ENCODE results near the gene SGSM2. TPM values are rescaled to one million over a fixed set of nuclear protein-coding genes. Genes with fewer than 3 reads are reported as not detected.

SGSM2 gene
- total and polyA plus RNA-seq, 8 donors = 43.6 to 116 (median 87.8) TPM

DNA sequence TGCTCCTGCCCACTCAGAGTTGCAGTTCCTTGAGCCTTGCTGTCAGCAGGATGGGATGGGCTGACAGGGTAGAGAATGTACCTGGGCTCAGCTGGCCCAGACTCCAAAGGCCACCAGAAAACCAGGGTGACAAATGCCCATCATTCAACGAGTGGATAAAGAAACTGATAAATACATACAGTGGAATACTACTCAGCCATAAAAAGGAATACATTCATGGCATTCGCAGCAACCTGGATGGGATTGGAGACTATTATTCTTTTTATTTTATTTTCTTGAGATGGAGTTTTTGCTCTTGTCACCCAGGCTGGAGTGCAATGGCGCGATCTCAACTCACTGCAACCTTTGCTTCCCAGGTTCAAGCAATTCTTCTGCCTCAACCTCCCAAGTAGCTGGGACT is 19.9 kb downstream of the SGSM2 start:
- Histone ChIP-seq H3K36me3 (peaks cover 0 to 12% of the 10 kb centered on the region in 2 donors), H3K27me3 (no peaks in the 10 kb centered on the region)
- no peak for ATAC-seq

DNA sequence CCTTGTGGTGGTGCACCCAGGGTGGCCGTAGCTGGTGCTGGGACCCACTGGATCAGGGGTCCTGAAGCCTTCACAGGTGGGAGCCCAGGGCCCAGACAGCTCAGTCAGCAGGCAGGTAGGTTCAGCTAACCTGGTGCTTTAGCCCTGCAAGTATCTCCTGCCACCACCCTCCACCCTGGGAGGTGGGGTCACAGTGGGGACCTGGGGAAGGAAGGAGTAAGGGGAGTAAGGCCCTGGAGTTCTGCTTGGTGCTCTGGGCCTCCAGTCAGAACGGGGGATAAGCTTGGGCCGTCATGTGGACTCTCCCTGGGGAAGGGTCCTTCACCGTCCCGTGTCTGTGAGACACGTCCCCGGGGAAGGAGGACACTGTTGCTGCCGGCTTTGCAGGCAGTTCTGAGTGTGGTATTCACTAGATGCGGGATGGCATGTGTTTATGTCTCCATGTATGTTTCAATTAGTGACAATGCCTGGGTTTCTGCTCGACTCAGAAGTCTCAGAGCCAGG is 20.7 kb downstream of the SGSM2 start:
- H3K9me3 ChIP-seq = no peaks in the 10 kb centered on the region
- H3K4me1 ChIP-seq = peaks cover 0 to 5% of the 10 kb centered on the region in 2 donors
- H3K36me3 ChIP-seq = peaks cover 0 to 19% of the 10 kb centered on the region in 2 donors
- H3K27me3 ChIP-seq = no peaks in the 10 kb centered on the region
- intact Hi-C loops (cut with DNase I) = no loop called here
- TF ChIP-seq, protein P1, sequence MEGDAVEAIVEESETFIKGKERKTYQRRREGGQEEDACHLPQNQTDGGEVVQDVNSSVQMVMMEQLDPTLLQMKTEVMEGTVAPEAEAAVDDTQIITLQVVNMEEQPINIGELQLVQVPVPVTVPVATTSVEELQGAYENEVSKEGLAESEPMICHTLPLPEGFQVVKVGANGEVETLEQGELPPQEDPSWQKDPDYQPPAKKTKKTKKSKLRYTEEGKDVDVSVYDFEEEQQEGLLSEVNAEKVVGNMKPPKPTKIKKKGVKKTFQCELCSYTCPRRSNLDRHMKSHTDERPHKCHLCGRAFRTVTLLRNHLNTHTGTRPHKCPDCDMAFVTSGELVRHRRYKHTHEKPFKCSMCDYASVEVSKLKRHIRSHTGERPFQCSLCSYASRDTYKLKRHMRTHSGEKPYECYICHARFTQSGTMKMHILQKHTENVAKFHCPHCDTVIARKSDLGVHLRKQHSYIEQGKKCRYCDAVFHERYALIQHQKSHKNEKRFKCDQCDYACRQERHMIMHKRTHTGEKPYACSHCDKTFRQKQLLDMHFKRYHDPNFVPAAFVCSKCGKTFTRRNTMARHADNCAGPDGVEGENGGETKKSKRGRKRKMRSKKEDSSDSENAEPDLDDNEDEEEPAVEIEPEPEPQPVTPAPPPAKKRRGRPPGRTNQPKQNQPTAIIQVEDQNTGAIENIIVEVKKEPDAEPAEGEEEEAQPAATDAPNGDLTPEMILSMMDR (IDR thresholded peaks at IDR 0.05) = no peak
- H3K27ac ChIP-seq = no peak overlapping the region
- DNase-seq (peak in 1 of 4 donors; percentile 54), ATAC-seq (no peak)
- H3K4me3 ChIP-seq = no peak overlapping the region

More for the DNA sequence above, 19.9 kb downstream of the SGSM2 start:
- H3K27ac ChIP-seq = no peak overlapping the region
- H3K4me1 ChIP-seq = peaks cover 0 to 5% of the 10 kb centered on the region in 2 donors
- no peak for DNase-seq
- no peak overlapping the region for H3K4me3 ChIP-seq
- no peaks in the 10 kb centered on the region for H3K9me3 ChIP-seq
- TF ChIP-seq, protein P1 (IDR thresholded peaks at IDR 0.05) = no peak
- intact Hi-C loops (cut with DNase I) = no loop called here

DNA sequence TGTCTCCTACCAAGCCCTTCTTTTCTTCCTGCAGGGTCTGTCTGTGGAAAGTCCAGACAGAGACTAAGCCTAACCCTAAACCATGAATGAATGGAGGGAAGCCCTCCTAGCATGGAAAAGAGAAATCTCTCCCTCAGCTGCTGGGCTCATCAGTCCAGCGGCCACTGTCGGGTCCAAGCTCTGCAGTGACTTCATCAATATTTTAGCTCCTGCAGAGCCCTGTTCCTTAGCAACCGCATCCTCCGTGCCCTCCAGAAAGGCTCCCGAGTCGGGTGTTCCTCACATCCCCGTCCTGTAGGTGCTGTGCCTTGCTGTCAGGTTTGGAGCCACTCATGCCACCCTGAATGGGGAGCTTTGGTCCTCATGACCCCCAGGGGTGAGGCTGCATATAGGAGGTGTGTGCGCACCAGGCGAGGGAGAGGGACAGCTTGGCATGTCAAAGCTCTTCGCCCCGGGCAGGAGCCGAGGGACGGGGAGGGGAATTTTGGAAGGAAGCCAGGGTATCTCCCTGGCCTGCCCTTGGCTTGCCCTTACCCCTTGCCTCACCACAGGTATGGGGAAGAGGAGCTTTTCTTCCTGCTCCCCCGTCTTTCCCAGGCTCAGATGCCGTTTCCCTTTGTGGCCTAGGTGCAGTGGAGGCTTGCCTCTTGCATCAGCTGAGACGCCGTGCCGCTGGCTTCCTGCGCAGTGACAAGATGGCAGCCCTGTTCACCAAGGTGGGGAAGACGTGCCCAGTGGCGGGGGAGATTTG is 23.9 kb downstream of the SGSM2 start:
- no peak for ATAC-seq
- Histone ChIP-seq H3K27ac (no peak overlapping the region), H3K36me3 (peaks cover 0 to 51% of the 10 kb centered on the region in 2 donors), H3K4me1 (no peaks in the 10 kb centered on the region), H3K27me3 (no peaks in the 10 kb centered on the region), H3K9me3 (no peaks in the 10 kb centered on the region), H3K4me3 (no peak overlapping the region)
- intact Hi-C loops (cut with DNase I) = no loop called here
- TF ChIP-seq, protein P1 (IDR thresholded peaks at IDR 0.05) = no peak
- no peak for DNase-seq

DNA sequence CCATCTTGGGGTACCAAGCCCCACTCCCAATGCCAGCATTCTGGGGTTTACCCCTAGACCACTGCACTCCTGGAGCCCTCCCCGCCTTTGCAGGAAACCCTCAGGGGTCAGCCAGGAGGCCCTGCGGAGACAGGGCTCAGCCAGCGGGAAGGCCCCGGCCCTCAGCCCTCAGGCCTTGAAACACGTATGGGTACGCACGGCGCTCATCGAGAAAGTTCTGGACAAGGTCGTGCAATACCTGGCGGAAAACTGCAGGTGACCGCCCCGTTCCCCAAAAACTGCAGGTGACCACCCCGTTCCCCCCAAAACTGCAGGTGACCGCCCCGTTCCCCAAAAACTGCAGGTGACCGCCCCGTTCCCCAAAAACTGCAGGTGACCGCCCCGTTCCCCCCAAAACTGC is 24.7 kb downstream of the SGSM2 start:
- TF ChIP-seq, protein P1 (IDR thresholded peaks at IDR 0.05) = no peak
- Histone ChIP-seq H3K36me3 (peaks cover 0 to 59% of the 10 kb centered on the region in 2 donors), H3K4me1 (no peaks in the 10 kb centered on the region), H3K27ac (no peak overlapping the region), H3K4me3 (no peak overlapping the region), H3K9me3 (no peaks in the 10 kb centered on the region), H3K27me3 (no peaks in the 10 kb centered on the region)
- DNase-seq = peak in 1 of 4 donors; percentile 61
- intact Hi-C loops (cut with DNase I) = no loop called here
- no peak for ATAC-seq

DNA sequence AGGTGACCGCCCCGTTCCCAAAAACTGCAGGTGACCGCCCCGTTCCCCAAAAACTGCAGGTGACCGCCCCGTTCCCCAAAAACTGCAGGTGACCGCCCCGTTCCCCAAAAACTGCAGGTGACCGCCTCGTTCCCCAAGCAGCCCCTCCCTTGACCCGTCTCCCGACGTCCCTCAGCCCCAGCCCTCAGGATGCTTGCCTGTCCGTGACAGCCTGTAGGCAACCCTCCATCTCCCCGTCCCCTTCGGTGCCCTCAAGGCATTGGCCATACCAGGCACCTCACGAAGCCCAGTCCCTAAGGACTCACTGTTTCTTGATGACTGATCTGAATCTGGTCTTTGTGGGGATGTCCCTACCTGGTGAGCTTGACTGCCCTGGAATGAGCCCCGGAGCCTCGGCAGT is 25.1 kb downstream of the SGSM2 start:
- intact Hi-C loops (cut with DNase I) = no loop called here
- no peaks in the 10 kb centered on the region for H3K4me1 ChIP-seq
- DNase-seq (peak in 1 of 4 donors; percentile 55), ATAC-seq (no peak)
- no peak overlapping the region for H3K4me3 ChIP-seq
- H3K9me3 ChIP-seq = no peaks in the 10 kb centered on the region
- H3K27me3 ChIP-seq = no peaks in the 10 kb centered on the region
- H3K36me3 ChIP-seq = peaks cover 0 to 60% of the 10 kb centered on the region in 2 donors
- H3K27ac ChIP-seq = no peak overlapping the region
- TF ChIP-seq, protein P1 (IDR thresholded peaks at IDR 0.05) = no peak

All from left lung (tissue), 10 donors.